Esophagus muscularis mucosa (tissue), 3 donors: ENCODE data around the gene C1orf35.
A peak's percentile ranks its signal among the peaks of the same experiment; 100 is the strongest.

ENCODE experiments used
- CTCF ChIP-seq, 3 experiments: fragments of 200-600 bp in 2 of 3; fragments of 450-650 bp in 1 of 3; sonication (generic) in 2 of 3; IDR thresholded peaks; one replicate each; pipeline ENCODE4 v1.5.1; 2017 to 2019; ENCODE audit warnings: antibody characterized with exemption in 3 of 3, mild to moderate bottlenecking in 2 of 3, moderate library complexity in 1 of 3
- POLR2AphosphoS5 ChIP-seq, 2 donors: sonication (generic); formaldehyde crosslinking; IDR thresholded peaks; one replicate each; pipeline ENCODE4 v1.6.1; 2017; ENCODE audit warnings: antibody characterized with exemption in 2 of 2

GRCh38 chr1:228149406-228150119, 46.4 kb upstream of the C1orf35 start, which contains the start of gene GJC2:
- TF ChIP-seq POLR2AphosphoS5 (IDR thresholded peaks at IDR 0.05) (peak; percentile 63 to 68), CTCF (IDR thresholded peaks at IDR 0.05) (no peak)
